Measurements from ENCODE around the gene SPRED2. TPM values are rescaled to one million over a fixed set of nuclear protein-coding genes. Genes with fewer than 3 reads are reported as not detected.
"Not testable (repeated sequence)": the region's sequence is repeated elsewhere in the genome, so short reads cannot be mapped to it uniquely, and the experiment has no call there.

SPRED2 gene
- total and polyA plus RNA-seq, 2 donors from 2014 or later: 8.9 to 42.3 TPM

DNA sequence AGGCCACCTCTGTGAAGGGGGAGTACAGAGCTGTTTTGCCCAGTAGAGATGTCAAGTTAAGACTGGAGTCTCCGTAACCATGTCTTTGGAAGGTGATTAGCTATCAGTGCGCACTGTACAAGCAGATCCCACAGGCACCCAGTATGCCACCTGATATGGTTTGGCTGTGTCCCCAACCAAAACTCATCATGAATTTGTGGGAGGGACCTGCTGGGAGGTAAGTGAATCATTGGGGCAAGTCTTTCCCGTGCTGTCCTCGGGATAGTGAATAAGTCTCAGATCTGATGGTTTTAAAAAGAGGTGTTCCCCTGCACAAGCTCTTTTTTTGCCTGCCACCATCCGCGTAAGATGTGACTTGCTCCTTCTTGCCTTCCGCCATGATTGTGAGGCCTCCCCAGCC lies 114.6 kb downstream of the SPRED2 start:
- Histone ChIP-seq H3K27me3 (ENCODE audit: control insufficient read depth, insufficient read depth, low read length) (no peaks in the 10 kb centered on the region), H3K27ac (ENCODE audit: low read depth in 2 of 2, low read length in 2 of 2) (no peak overlapping the region), H3K4me1 (ENCODE audit: control insufficient read depth in 2 of 3, insufficient read depth in 2 of 3, low read depth in 1 of 3, low read length in 3 of 3) (peaks cover 0 to 2% (median 0%) of the 10 kb centered on the region in 3 donors), H3K9ac (ENCODE audit: low read length in 3 of 3) (no peak overlapping the region), H3K9me3 (ENCODE audit: control insufficient read depth in 2 of 3, insufficient read depth in 1 of 3, low read length in 3 of 3) (no peaks in the 10 kb centered on the region), H3K4me3 (ENCODE audit: low read length in 3 of 3) (no peak overlapping the region), H3K36me3 (ENCODE audit: control insufficient read depth in 2 of 3, insufficient read depth in 3 of 3, low read length in 3 of 3) (peaks cover 2 to 31% (median 19%) of the 10 kb centered on the region in 3 donors)
- FAIRE-seq: no peak
- intact Hi-C loops (cut with DNase I): no loop called here
- TF ChIP-seq, protein P1, sequence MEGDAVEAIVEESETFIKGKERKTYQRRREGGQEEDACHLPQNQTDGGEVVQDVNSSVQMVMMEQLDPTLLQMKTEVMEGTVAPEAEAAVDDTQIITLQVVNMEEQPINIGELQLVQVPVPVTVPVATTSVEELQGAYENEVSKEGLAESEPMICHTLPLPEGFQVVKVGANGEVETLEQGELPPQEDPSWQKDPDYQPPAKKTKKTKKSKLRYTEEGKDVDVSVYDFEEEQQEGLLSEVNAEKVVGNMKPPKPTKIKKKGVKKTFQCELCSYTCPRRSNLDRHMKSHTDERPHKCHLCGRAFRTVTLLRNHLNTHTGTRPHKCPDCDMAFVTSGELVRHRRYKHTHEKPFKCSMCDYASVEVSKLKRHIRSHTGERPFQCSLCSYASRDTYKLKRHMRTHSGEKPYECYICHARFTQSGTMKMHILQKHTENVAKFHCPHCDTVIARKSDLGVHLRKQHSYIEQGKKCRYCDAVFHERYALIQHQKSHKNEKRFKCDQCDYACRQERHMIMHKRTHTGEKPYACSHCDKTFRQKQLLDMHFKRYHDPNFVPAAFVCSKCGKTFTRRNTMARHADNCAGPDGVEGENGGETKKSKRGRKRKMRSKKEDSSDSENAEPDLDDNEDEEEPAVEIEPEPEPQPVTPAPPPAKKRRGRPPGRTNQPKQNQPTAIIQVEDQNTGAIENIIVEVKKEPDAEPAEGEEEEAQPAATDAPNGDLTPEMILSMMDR (IDR thresholded peaks at IDR 0.05; ENCODE audit: borderline replicate concordance, extremely low read depth, insufficient read depth): no peak
- DNase-seq: no peak

DNA sequence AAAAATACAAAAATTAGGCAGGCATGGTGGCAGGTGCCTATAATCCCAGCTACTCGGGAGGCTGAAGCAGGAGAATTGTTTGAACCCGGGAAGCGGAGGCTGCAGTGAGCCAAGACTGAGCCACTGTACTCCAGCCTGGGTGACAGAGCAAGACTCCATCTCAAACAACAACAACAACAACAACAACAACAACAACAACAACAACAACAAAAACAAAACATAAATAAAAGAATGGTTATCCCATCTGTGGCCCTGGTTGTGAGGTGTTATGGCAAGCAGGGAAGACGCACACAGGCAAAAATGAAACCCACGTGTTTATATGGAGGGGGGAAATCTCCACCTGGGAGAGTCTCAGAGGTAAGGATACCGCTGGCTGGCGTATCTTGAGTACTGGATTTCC lies 115.0 kb downstream of the SPRED2 start:
- DNase-seq; H3K4me1 ChIP-seq (ENCODE audit: control insufficient read depth in 2 of 3, insufficient read depth in 2 of 3, low read depth in 1 of 3, low read length in 3 of 3); intact Hi-C loops (cut with DNase I); H3K27ac ChIP-seq (ENCODE audit: low read depth in 2 of 2, low read length in 2 of 2); H3K4me3 ChIP-seq (ENCODE audit: low read length in 3 of 3); H3K27me3 ChIP-seq (ENCODE audit: control insufficient read depth, insufficient read depth, low read length); H3K9ac ChIP-seq (ENCODE audit: low read length in 3 of 3); H3K9me3 ChIP-seq (ENCODE audit: control insufficient read depth in 2 of 3, insufficient read depth in 1 of 3, low read length in 3 of 3); FAIRE-seq: not testable (repeated sequence)
- peaks cover 2 to 35% (median 22%) of the 10 kb centered on the region in 3 donors for H3K36me3 ChIP-seq (ENCODE audit: control insufficient read depth in 2 of 3, insufficient read depth in 3 of 3, low read length in 3 of 3)

DNA sequence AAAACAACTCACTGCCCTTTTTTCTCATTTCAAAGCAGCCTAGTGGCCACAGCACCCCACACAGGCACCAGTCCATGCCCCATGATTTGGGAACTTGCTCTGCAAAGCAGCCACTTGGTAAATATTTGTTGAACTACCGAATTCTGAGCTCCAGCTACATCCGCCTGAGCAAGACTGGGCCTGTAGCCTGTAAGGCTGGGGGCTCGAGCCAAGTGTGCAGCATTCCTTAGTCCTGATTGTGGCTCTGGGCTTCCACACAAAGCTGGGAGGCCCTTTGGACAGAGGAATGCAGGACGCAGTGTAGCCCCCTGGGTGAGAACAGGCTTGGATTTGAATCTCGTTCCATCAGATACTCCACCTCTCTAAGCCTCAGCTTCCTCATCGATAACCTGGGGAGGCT lies 116.3 kb downstream of the SPRED2 start:
- DNase-seq: peak in 1 of 5 donors; percentile 78

DNA sequence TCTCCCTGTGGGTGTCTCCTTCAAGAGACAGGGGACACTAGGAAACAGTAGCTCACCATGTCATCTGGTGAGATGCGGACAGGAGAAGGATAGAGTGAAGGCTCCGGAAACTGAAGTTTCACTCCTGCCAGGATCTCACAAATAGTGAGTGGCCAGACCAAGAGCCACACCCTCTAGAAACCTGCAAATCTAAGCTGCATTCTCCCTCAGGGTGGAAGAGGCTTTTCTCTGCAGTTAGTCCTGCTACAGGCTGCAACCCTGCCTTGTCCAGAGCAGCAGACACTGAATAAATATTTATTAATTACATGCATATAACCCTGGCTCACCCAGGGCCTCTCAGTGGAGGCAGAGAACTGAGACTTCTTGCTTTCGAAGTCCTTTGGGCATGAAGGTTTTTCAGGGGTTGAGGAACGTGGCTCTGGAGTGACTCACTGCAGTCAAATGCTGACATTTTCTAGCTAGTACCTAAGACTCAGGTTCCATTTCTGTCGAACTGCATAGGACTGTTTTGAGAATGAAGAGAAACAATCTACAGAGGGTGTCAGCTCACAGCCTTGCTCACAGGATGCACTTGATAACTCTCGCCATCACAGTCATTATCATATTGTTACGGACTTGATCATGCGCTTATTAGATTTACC lies 117.5 kb downstream of the SPRED2 start:
- no peaks in the 10 kb centered on the region for H3K27me3 ChIP-seq (ENCODE audit: control insufficient read depth, insufficient read depth, low read length)
- peaks cover 0 to 3% (median 0%) of the 10 kb centered on the region in 3 donors for H3K4me1 ChIP-seq (ENCODE audit: control insufficient read depth in 2 of 3, insufficient read depth in 2 of 3, low read depth in 1 of 3, low read length in 3 of 3)
- no peak overlapping the region for H3K4me3 ChIP-seq (ENCODE audit: low read length in 3 of 3)
- intact Hi-C loops (cut with DNase I): no loop called here
- FAIRE-seq (no peak), DNase-seq (no peak)
- no peak overlapping the region for H3K9ac ChIP-seq (ENCODE audit: low read length in 3 of 3)
- TF ChIP-seq, protein P1 (IDR thresholded peaks at IDR 0.05; ENCODE audit: borderline replicate concordance, extremely low read depth, insufficient read depth): no peak
- H3K36me3 ChIP-seq (ENCODE audit: control insufficient read depth in 2 of 3, insufficient read depth in 3 of 3, low read length in 3 of 3): peaks cover 2 to 35% (median 26%) of the 10 kb centered on the region in 3 donors
- no peaks in the 10 kb centered on the region for H3K9me3 ChIP-seq (ENCODE audit: control insufficient read depth in 2 of 3, insufficient read depth in 1 of 3, low read length in 3 of 3)
- no peak overlapping the region for H3K27ac ChIP-seq (ENCODE audit: low read depth in 2 of 2, low read length in 2 of 2)

More for the DNA sequence above, 116.3 kb downstream of the SPRED2 start:
- Histone ChIP-seq H3K9ac (ENCODE audit: low read length in 3 of 3) (no peak overlapping the region), H3K4me3 (ENCODE audit: low read length in 3 of 3) (no peak overlapping the region), H3K27me3 (ENCODE audit: control insufficient read depth, insufficient read depth, low read length) (no peaks in the 10 kb centered on the region), H3K36me3 (ENCODE audit: control insufficient read depth in 2 of 3, insufficient read depth in 3 of 3, low read length in 3 of 3) (peaks cover 2 to 35% (median 26%) of the 10 kb centered on the region in 3 donors), H3K9me3 (ENCODE audit: control insufficient read depth in 2 of 3, insufficient read depth in 1 of 3, low read length in 3 of 3) (no peaks in the 10 kb centered on the region), H3K27ac (ENCODE audit: low read depth in 2 of 2, low read length in 2 of 2) (no peak overlapping the region), H3K4me1 (ENCODE audit: control insufficient read depth in 2 of 3, insufficient read depth in 2 of 3, low read depth in 1 of 3, low read length in 3 of 3) (peaks cover 0 to 2% (median 0%) of the 10 kb centered on the region in 3 donors)
- FAIRE-seq: no peak
- intact Hi-C loops (cut with DNase I): no loop called here
- TF ChIP-seq, protein P1 (IDR thresholded peaks at IDR 0.05; ENCODE audit: borderline replicate concordance, extremely low read depth, insufficient read depth): no peak
